Hematopoietic multipotent progenitor cell treated with erythropoietin and hydrocortisone succinate and interleukin-3 and kit ligand, for 15 days (in vitro differentiated cells): ENCODE results near the gene PES1.
"Not testable (repeated sequence)": the region's sequence is repeated elsewhere in the genome, so short reads cannot be mapped to it uniquely, and the experiment has no call there.

Experiments
- DNase-seq: peaks from one replicate; pipeline ENCODE4 v3.0.0-alpha.2; 2015; ENCODE audit warnings: low spot score

Gene PES1

DNA sequence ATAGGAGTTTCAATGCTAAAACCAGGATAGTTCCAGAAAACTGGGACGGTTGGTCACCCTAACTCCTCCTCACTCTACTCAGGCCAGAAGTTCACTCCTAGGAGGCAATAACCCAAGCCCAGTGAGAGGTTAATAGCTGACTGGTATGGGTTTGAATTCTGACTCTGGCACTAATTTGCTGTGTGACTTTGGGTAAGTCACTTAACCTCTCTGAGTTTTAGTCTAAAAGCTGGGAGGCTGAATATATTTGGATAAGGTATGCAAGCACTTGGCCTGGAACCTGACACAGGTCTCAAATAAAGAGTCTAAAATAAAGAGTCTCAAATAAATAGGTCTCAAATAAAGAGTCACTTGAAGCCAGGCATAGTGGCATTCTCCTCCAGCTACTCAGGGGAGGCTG is 39.0 kb downstream of the PES1 start:
- no peak for DNase-seq

DNA sequence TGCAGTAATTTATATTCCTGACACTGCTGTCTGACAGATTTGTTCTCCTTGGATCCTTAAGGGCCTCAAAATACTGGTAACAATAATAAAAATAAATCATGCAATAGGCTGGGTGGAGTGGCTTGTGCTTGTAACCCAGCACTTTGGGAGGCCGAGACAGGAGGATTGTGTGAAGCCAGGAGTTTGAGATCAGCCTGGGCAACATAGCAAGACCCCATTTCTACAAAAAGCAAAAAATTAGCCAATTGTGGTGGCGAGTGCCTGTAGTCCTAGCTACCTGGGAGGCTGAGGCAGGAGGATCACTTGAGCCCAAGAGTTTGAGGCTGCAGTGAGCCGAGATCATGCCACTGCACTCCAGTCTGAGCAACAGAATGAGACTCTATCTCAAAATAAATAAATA is 39.9 kb downstream of the PES1 start:
- not testable (repeated sequence) for DNase-seq

DNA sequence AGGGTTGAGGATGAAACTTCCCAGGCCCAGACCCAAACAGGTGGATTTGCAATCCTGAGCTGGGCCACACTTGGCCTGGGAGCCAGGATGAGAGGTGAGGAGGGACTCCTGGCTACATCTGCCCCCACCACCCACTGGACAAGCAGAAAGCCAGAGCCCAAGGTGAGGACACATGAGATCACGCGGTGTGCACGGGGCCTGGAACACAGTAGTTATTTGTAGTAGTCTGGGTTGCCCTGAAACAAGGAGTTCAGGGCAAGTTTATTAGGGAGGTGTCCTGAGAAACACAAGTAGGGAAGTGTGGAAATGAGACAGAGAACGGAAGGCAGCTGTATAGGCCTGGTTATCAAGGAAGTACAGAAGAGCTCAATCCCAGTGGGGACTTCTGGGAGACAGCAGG is 44.5 kb downstream of the PES1 start:
- DNase-seq: no peak

DNA sequence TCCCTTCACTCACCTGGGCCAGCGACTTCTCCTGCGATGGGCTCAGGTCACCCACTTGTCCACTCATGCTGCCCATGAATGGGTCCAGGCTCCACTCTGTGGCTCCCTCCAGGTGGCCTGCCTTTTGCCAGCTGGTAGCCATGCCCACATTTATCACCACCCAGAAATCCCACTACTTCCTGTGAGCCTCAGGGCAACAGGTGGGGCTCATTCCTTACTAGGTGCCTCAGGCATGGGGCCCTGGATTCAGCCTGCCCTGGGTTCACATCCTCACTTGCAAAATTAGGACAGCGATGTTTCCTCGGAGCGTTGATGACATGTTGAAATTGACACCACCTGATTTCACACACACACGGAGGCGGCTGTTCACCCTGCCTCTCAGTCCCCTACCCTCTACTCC is 45.1 kb downstream of the PES1 start, which contains the start of gene SEC14L6:
Gene SEC14L6 (minus strand): TSS at position 126 of the 400 bp plus-strand sequence. CDS start 59 bp downstream, at position 67.
- DNase-seq: no peak

DNA sequence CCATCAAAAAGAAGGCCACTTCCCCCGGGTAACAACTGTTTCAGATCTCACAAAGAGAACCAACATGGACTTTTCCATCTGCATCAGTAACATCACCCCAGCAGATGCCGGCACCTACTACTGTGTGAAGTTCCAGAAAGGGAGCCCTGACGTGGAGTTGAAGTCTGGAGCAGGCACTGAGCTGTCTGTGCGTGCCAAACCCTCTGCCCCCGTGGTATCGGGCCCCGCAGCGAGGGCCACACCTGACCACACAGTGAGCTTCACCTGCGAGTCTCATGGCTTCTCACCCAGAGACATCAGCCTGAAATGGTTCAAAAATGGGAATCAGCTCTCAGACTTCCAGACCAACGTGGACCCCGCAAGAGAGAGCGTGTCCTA is 48.9 kb downstream of the PES1 start:
- DNase-seq: no peak

DNA sequence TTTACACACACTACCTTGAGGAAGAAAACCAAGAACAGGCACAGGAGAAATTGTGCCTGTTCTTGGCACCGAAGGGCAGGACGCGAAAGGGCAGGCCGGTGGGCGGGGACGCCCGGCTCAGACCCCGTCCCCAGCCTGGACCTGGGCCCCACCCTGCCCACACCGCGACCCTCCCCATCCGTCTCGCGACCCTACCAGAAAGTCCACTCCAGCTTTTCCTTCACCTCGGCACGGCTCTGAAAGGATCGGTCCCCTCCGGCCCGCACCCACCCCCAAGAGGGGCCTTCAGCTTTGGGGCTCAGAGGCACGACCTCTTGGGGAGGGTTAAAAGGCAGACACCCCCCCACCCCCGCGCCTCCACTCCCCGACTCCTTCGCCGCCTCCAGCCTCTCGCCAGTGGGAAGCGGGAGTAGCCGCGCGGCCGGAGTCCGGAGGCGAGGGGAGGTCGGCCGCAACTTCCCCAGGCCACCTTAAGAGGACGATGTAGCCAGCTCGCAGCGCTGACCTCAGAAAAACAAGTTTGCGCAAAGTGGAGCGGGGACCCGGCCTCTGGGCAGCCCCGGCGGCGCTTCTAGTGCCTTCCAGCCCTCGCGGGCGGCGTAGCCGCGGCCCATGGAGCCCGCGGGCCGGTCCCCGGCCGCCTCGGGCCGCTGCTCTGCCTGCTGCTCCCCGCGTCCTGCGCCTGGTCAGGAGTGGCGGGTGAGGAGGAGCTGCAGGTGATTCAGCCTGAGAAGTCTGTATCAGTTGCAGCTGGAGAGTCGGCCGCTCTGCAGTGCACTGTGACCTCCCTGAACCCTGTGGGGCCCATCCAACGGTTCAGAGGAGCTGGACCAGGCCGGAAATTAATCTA is 49.5 kb downstream of the PES1 start:
- DNase-seq: no peak

DNA sequence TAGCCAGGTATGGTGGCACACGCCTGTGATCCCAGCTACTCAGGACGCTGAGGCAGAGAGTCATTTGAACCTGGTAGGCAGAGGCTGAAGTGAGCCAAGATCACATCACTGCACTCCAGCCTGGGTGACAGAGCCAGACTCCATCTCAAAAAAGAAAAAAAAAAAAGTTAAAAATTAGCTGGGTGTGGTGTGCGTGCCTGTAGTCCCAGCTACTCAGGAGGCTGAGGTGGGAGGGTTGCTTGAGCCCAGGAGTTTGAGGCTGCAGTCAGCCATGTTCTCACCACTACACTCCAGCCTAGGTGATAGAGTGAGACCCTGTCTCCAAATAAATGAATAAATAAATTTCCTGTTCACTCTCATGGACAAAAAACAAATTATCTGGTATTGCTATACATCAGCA is 50.2 kb downstream of the PES1 start:
- not testable (repeated sequence) for DNase-seq

DNA sequence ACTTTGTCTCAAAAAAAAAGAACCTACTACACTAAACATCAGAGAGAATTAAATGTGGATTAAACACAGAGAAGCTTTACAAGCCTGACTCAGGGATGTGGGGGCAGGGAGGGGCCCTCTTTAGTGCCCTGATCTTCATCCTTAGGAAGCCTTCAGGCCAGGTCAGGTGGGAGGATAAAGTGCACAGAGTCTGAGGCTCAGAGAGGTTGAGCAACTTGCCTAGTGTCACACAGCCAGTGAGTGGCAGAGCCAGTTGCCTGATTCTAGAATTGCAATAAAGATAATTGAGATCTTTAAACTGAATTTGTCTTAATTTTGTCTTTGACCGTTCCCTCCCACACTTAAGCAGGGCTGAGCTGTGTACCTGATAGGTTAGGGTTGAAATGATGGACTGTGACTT is 52.3 kb downstream of the PES1 start:
- DNase-seq: no peak

DNA sequence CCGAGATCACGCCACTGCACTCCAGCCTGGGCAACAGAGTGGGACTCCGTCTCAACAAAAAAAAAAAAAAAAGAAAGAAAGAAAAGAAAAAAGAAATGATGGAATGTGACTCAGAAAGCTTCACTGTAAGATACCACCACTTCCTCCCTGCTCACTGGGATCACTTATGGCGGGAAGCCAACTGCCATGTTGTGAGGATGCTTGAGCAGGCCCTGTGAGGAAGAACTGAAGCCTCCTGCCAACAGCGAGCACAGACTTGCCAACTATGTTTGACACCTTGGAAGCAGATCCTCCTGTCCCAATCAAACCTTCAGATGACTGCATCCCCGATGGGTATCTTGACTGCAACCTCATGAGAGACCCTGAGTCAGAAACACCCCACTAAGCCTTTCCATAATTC is 53.4 kb downstream of the PES1 start:
- DNase-seq: no peak

DNA sequence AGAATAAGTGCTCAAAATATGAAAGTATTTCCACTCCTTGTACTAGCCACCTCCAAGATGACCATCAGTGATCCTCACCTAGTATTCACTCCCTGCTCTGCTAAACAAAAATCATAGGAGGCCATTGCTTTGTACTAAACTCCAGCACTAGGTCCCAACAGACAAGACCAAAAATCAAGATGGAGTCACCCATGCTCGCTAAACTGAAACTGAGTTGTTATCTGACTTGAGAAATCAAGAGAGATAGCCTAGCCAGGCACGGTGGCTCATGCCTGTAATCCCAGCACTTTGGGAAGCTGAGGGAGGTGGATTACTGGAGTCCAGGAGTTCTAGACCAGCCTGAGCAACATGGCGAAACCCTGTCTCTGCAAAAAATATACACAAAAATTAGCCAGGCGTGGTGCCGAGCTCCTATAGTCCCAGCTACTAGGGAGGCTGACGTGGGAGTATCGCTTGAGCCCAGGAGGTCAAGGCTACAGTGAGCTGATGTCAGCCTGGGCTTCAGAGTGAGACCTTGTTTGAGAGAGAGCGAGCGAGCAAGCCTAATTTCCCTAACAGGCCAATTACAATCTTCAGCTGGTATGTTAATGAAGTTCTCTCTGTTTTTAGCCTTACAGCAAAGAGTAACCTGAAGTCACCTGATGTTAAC is 54.5 kb downstream of the PES1 start:
- no peak for DNase-seq

DNA sequence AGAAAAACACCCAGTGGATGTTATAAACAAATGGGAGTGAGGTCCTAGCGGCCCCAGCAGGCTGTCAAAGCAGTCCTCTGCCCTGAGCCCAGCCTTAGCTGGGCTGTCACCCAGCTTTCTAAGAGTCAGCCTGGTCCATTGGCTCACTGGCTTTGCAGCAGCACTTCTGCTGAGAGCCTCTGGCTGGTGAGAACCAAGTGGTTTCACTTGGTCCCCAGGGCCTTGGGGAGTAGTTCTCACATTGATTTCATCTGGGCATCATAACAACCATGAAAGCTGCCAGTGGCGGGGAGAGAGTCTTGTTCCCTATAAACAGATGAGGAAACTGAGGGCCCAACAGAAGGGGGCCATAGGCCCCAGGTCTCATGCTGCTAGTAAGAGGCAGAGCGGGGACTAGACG is 56.5 kb downstream of the PES1 start:
- no peak for DNase-seq

DNA sequence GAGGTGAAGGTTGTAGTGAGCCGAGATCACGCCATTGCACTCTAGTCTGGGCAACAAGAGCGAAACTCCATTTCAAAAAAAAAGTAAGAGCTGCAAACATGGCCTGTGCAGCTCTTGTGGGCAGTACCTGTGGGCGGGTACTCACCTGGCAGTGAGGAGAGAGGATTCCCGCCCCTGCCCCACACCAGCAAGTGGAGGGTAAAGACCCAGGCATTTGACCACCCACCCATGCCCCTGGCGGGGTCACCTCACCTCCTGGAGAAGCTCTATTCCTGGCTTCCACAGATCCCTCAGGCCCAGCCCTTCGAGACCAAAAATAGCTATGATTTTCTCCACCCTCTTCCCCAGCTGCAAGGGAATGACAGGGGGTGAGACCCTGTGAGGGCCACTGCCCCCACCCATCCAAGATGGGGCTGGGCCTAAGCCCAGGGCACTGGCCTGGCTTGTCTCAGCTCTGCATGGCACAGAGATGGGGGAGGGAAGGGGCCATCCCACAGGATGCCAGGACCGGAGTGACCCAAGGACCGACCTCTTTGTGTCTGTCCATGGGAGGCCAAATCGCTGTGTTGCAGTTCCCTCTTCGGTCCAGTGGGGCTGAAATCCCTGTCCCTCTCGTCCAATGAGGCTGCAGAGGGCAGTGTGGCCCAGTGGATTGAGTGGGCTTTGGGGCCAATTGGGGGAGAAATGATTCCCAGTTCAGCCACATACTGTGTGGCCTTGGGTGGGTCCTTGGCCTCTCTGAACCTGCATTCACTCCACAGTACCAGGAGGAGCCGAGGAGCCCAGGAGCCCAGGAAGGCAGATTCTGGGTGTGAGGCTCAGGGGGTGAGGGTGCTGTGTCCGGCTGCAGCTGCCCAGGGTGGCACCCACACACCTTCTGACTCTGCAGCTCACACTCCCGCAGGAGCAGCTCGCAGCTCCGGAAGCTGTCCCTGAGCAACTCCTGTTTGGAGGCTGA is 59.8 kb downstream of the PES1 start:
- DNase-seq: no peak

DNA sequence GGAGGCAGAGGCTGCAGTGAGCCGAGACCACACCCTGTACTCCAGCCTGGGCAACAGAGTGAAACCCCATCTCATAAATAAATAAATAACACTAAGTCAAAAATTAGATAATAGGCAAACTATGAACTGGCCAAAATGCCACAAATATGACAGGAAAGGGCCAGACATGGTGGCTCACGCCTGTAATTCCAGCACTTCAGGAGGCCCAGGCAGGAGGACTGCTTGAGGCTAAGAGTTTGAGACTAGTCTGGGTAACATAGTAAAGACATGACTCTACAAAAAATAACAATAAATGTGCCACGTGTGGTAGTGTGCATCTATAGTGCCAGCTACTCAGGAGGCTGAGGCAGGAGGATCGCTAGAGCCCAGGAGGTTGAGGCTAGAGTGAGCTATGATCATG is 65.1 kb downstream of the PES1 start:
- DNase-seq: no peak
